Left forelimb (tissue), 1 donor: Measurements from ENCODE around the gene ZDHHC12.

Source experiments
- DNase-seq: peaks from one replicate; pipeline ENCODE4 v3.0.0-alpha.2; 2018; ENCODE audit warnings: low spot score

The ZDHHC12 gene

GRCh38 chr9:128729766-128730517 is 6.0 kb upstream of the ZDHHC12 start:
- no peak for DNase-seq

- no peak for DNase-seq
Observed at GRCh38 chr9:128729302-128729701, 5.4 kb upstream of the ZDHHC12 start.

GRCh38 chr9:128728298-128728697 is 4.4 kb upstream of the ZDHHC12 start:
- DNase-seq: no peak

- DNase-seq: no peak
Observed at GRCh38 chr9:128727640-128728248, 3.8 kb upstream of the ZDHHC12 start.

GRCh38 chr9:128724744-128725211 is 851 bp upstream of the ZDHHC12 start:
- DNase-seq: no peak

GRCh38 chr9:128723352-128723865 is 518 bp downstream of the ZDHHC12 start:
- DNase-seq: no peak

- DNase-seq: no peak
Observed at GRCh38 chr9:128722380-128723351, 1.3 kb downstream of the ZDHHC12 start.

- no peak for DNase-seq
Observed at GRCh38 chr9:128721487-128722010, 2.4 kb downstream of the ZDHHC12 start.

- no peak for DNase-seq
Observed at GRCh38 chr9:128720841-128721486, 3.0 kb downstream of the ZDHHC12 start.

GRCh38 chr9:128719919-128720605 is 3.9 kb downstream of the ZDHHC12 start:
- no peak for DNase-seq

GRCh38 chr9:128718475-128718874 is 5.5 kb downstream of the ZDHHC12 start:
- no peak for DNase-seq

- DNase-seq: no peak
Observed at GRCh38 chr9:128718047-128718446, 5.9 kb downstream of the ZDHHC12 start.

GRCh38 chr9:128716581-128717254 is 7.2 kb downstream of the ZDHHC12 start:
- no peak for DNase-seq

- DNase-seq: no peak
Observed at GRCh38 chr9:128715436-128715750, 8.5 kb downstream of the ZDHHC12 start.

- DNase-seq: no peak
Observed at GRCh38 chr9:128714586-128715435, 9.1 kb downstream of the ZDHHC12 start.

GRCh38 chr9:128713941-128714573 is 9.9 kb downstream of the ZDHHC12 start:
- DNase-seq: no peak

- DNase-seq: no peak
Observed at GRCh38 chr9:128713411-128713780, 10.5 kb downstream of the ZDHHC12 start.

- DNase-seq: no peak
Observed at GRCh38 chr9:128712451-128713410, 11.2 kb downstream of the ZDHHC12 start.
